ENCODE measurements around the gene ABCC11.
A peak's percentile ranks its signal among the peaks of the same experiment; 100 is the strongest.

Gene ABCC11

DNA sequence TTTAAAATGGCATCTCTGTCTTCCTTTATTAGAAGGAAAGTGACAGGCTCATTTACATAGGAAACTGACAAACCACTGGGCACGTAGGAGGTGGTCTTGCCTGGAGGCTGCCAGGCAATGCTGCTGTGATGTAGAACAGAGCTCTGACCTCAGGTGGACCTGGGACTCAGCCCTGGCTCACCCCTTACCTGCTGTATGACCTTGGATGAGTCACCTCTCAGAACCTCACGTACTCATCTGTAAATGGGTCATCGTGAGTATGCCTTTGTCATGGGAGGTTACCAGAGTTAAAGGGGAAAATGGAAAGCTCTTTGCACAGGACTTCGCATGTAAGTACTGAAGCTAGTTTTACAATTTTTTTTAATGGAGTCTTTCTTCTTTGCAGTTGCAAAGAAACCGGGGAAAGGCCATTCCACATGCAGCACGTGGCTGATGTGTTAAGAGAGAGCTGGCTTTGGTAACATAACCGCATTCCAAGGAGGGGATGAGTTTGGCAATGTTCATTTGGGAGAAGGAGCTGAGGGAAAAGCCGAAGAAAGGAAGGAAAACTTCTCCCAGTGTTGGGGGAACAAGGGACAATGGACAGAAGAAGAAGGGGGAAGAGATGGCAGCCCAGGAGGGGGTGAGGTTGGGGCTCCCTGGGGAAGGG lies 40.6 kb downstream of the ABCC11 start:
- Histone ChIP-seq H3K27me3 (ENCODE audit: low read depth, low read length) (peaks cover 24% of the 10 kb centered on the region), H3K9me3 (ENCODE audit: insufficient read depth, low read length) (no peaks in the 10 kb centered on the region), H4K20me1 (ENCODE audit: insufficient read depth, low read length) (no peaks in the 10 kb centered on the region), H3K4me3 (ENCODE audit: low read length) (no peak overlapping the region), H3K79me2 (ENCODE audit: low read length) (no peaks in the 10 kb centered on the region), H3K4me2 (ENCODE audit: low read length) (no peak overlapping the region), H2AFZ (ENCODE audit: low read depth, low read length) (no peak overlapping the region), H3K36me3 (replicated peaks; ENCODE audit: low read depth, low read length) (no peaks in the 10 kb centered on the region), H3K9ac (ENCODE audit: low read length) (no peak overlapping the region), H3K27ac (ENCODE audit: low read length) (no peak overlapping the region), H3K4me1 (ENCODE audit: low read length) (peaks cover 4% of the 10 kb centered on the region)
- TF ChIP-seq, protein P1, sequence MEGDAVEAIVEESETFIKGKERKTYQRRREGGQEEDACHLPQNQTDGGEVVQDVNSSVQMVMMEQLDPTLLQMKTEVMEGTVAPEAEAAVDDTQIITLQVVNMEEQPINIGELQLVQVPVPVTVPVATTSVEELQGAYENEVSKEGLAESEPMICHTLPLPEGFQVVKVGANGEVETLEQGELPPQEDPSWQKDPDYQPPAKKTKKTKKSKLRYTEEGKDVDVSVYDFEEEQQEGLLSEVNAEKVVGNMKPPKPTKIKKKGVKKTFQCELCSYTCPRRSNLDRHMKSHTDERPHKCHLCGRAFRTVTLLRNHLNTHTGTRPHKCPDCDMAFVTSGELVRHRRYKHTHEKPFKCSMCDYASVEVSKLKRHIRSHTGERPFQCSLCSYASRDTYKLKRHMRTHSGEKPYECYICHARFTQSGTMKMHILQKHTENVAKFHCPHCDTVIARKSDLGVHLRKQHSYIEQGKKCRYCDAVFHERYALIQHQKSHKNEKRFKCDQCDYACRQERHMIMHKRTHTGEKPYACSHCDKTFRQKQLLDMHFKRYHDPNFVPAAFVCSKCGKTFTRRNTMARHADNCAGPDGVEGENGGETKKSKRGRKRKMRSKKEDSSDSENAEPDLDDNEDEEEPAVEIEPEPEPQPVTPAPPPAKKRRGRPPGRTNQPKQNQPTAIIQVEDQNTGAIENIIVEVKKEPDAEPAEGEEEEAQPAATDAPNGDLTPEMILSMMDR (IDR thresholded peaks at IDR 0.05; ENCODE audit: low read depth, low read length) = no peak
- TF ChIP-seq EZH2phosphoT487 (IDR thresholded peaks at IDR 0.05; ENCODE audit: low read depth) = no peak

GRCh38 chr16:48204825-48205151 lies 42.6 kb downstream of the ABCC11 start:
- no peak overlapping the region for H2AFZ ChIP-seq (ENCODE audit: low read depth, low read length)
- no peak overlapping the region for H3K4me2 ChIP-seq (ENCODE audit: low read length)
- no peaks in the 10 kb centered on the region for H3K36me3 ChIP-seq (replicated peaks; ENCODE audit: low read depth, low read length)
- no peaks in the 10 kb centered on the region for H3K79me2 ChIP-seq (ENCODE audit: low read length)
- no peaks in the 10 kb centered on the region for H3K9me3 ChIP-seq (ENCODE audit: insufficient read depth, low read length)
- TF ChIP-seq EZH2phosphoT487 (IDR thresholded peaks at IDR 0.05; ENCODE audit: low read depth) = no peak
- no peak overlapping the region for H3K27ac ChIP-seq (ENCODE audit: low read length)
- no peak overlapping the region for H3K9ac ChIP-seq (ENCODE audit: low read length)
- H3K4me3 ChIP-seq (ENCODE audit: low read length) = no peak overlapping the region
- peaks cover 24% of the 10 kb centered on the region for H3K27me3 ChIP-seq (ENCODE audit: low read depth, low read length)
- no peaks in the 10 kb centered on the region for H4K20me1 ChIP-seq (ENCODE audit: insufficient read depth, low read length)
- H3K4me1 ChIP-seq (ENCODE audit: low read length) = peaks cover 13% of the 10 kb centered on the region

DNA sequence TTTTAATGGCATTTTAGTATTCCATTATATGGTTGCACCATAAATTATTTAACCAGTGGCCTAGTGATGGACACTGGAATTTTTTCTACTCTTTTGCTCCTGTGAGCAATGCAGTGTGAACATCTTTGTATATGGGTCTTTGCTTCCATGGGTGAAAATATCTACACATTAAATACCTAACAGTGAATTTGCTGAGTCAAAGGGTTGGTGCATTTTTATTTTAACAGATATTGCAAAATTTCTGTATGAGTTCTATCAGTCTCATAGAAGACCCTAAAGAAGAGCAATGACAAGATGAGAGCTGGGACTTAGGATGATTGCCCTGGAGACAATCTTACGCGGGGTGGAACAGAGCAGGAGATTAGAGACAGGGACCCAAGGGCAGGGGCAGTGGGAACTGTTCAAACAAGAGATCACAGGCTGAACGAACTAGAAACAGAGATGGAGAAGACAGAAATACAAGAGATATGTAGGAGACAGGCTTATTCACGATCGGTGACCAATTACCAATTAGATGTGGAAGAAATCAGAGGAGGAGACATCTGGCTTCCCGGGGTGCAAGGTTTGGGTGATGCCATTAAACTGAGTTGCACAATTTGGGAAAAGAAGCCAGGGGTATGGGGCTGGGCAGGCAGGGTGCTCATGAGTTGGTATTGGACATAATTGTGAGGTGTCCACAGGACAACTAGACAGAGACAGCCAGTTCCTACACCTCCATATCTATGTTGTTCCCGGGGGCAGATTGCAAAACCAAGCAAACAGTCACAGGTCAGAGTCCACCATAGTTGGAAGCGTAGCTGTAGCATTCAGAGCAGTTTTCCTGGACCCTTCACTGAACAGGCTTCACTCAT lies 43.1 kb downstream of the ABCC11 start:
- Histone ChIP-seq H3K79me2 (ENCODE audit: low read length) (no peaks in the 10 kb centered on the region), H3K9ac (ENCODE audit: low read length) (no peak overlapping the region), H3K9me3 (ENCODE audit: insufficient read depth, low read length) (no peaks in the 10 kb centered on the region), H3K4me3 (ENCODE audit: low read length) (no peak overlapping the region), H3K27me3 (ENCODE audit: low read depth, low read length) (peaks cover 24% of the 10 kb centered on the region), H2AFZ (ENCODE audit: low read depth, low read length) (no peak overlapping the region), H3K4me1 (ENCODE audit: low read length) (peaks cover 13% of the 10 kb centered on the region), H3K27ac (ENCODE audit: low read length) (no peak overlapping the region), H3K36me3 (replicated peaks; ENCODE audit: low read depth, low read length) (no peaks in the 10 kb centered on the region), H4K20me1 (ENCODE audit: insufficient read depth, low read length) (no peaks in the 10 kb centered on the region), H3K4me2 (ENCODE audit: low read length) (no peak overlapping the region)
- TF ChIP-seq EZH2phosphoT487 (IDR thresholded peaks at IDR 0.05; ENCODE audit: low read depth) = no peak
- TF ChIP-seq, protein P1 (IDR thresholded peaks at IDR 0.05; ENCODE audit: low read depth, low read length) = no peak

- Histone ChIP-seq H2AFZ (ENCODE audit: low read depth, low read length) (no peak overlapping the region), H4K20me1 (ENCODE audit: insufficient read depth, low read length) (no peaks in the 10 kb centered on the region), H3K4me2 (ENCODE audit: low read length) (peak overlapping the region; percentile 50), H3K4me1 (ENCODE audit: low read length) (peaks cover 13% of the 10 kb centered on the region), H3K9ac (ENCODE audit: low read length) (no peak overlapping the region), H3K79me2 (ENCODE audit: low read length) (no peaks in the 10 kb centered on the region), H3K9me3 (ENCODE audit: insufficient read depth, low read length) (no peaks in the 10 kb centered on the region), H3K27me3 (ENCODE audit: low read depth, low read length) (peaks cover 18% of the 10 kb centered on the region), H3K4me3 (ENCODE audit: low read length) (no peak overlapping the region), H3K36me3 (replicated peaks; ENCODE audit: low read depth, low read length) (no peaks in the 10 kb centered on the region), H3K27ac (ENCODE audit: low read length) (no peak overlapping the region)
- TF ChIP-seq EZH2phosphoT487 (IDR thresholded peaks at IDR 0.05; ENCODE audit: low read depth) = no peak
- TF ChIP-seq, protein P1 (IDR thresholded peaks at IDR 0.05; ENCODE audit: low read depth, low read length) = no peak
These were observed 45.7 kb downstream of the ABCC11 start for GRCh38 chr16:48201515-48202201.

All from OCI-LY3 (cell line).